HUES64 (cell line): ENCODE data around the gene CRTAC1.

Experiments used
- H3K27ac ChIP-seq: 2 replicates; pipeline ENCODE4 v1.7.0; 2013; ENCODE audit warnings: low read depth, low read length, inconsistent platforms
- H3K27me3 ChIP-seq: 2 replicates; pipeline ENCODE4 v1.6.1; 2013; ENCODE audit warnings: mild to moderate bottlenecking, low read length; ENCODE audit not compliant: insufficient read depth
- H3K36me3 ChIP-seq: 2 replicates; pipeline ENCODE4 v1.6.1; 2013; ENCODE audit warnings: mild to moderate bottlenecking, low read length; ENCODE audit not compliant: insufficient read depth
- H3K4me1 ChIP-seq: 2 replicates; pipeline ENCODE4 v1.6.1; 2013; ENCODE audit warnings: mild to moderate bottlenecking, low read length, moderate library complexity; ENCODE audit not compliant: insufficient read depth
- H3K4me3 ChIP-seq: 2 replicates; pipeline ENCODE4 v1.5.1; 2013; ENCODE audit warnings: mild to moderate bottlenecking, low read length, moderate library complexity
- H3K9ac ChIP-seq: 2 replicates; pipeline ENCODE4 v1.6.1; 2013; ENCODE audit warnings: mild to moderate bottlenecking, low read depth, low read length
- H3K9me3 ChIP-seq: 2 replicates; pipeline ENCODE4 v1.6.1; 2013; ENCODE audit warnings: low read depth, low read length; ENCODE audit not compliant: insufficient read depth
- WGBS: fragments of 150-250, 120-280 bp; methylation state at CpG from one replicate; pipeline ENCODE4 v1.1.7; 2013; ENCODE audit warnings: missing lambda C conversion rate; 5-methylcytosine and 5-hydroxymethylcytosine counted together

Gene CRTAC1

GRCh38 chr10:97974526-97975525, 55.6 kb downstream of the CRTAC1 start:
- 8% methylated on average over 57 of the region's 57 CpGs for WGBS
- Histone ChIP-seq H3K9ac (no peak overlapping the region), H3K4me1 (0 out of 2 replicates have a peak, but pooled peaks cover 6% of the 10 kb centered on the region), H3K36me3 (no peaks in the 10 kb centered on the region), H3K27ac (no peak overlapping the region), H3K27me3 (peaks cover 52% of the 10 kb centered on the region), H3K9me3 (no peaks in the 10 kb centered on the region), H3K4me3 (peak overlapping the region; percentile 56)

DNA sequence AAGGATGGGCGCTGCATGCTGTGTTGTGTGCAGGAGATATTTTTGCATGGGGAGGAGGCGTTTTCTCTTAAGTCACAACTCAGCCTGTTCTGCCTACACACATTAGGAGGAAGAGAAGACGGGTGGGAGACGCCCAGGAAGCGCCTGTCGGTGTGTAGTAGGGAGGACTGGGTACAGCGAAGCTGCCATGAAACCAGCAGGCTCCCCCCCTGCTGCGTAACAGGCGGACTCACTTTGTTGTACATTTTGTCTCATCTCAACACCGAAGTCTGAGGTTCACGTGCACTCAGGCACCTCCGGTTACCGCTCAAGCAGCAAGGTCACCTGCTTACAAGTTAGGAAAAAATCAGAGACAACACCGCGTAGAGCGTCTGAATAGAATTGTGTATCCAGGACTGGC, 56.3 kb downstream of the CRTAC1 start:
- Histone ChIP-seq H3K9me3 (no peaks in the 10 kb centered on the region), H3K4me3 (peak overlapping the region; percentile 56), H3K9ac (no peak overlapping the region), H3K36me3 (no peaks in the 10 kb centered on the region), H3K4me1 (0 out of 2 replicates have a peak, but pooled peaks cover 6% of the 10 kb centered on the region), H3K27ac (no peak overlapping the region), H3K27me3 (peaks cover 51% of the 10 kb centered on the region)
- WGBS, result 26% methylated on average over 14 of the region's 16 CpGs

GRCh38 chr10:97969538-97970079, 60.8 kb downstream of the CRTAC1 start:
- H3K9ac ChIP-seq, result no peak overlapping the region
- H3K9me3 ChIP-seq, result no peaks in the 10 kb centered on the region
- H3K36me3 ChIP-seq, result no peaks in the 10 kb centered on the region
- no peak overlapping the region for H3K4me3 ChIP-seq
- no peak overlapping the region for H3K27ac ChIP-seq
- peaks cover 25% of the 10 kb centered on the region for H3K27me3 ChIP-seq
- 88% methylated on average over 4 of the region's 4 CpGs for WGBS
- H3K4me1 ChIP-seq, result 0 out of 2 replicates have a peak, but pooled peaks cover 6% of the 10 kb centered on the region

DNA sequence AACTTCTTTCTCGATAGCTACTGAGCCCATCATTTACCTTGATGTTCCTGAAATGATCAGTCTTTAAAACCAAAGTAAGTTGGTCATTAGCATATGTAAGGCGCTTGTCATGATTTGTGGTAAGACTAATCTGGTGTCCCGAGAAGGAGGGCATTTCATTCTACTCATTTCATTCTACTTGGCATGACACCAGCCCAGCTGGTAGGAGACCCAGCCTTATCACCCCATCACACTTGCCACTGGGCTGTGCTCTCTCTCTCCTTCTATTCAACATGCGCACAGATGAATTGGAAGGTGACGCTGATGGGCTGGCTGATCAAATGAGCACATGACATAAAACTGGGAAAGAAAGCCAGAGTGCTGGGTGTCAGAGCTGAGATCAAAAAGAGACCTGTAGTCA, 65.7 kb downstream of the CRTAC1 start:
- no peak overlapping the region for H3K27ac ChIP-seq
- no peaks in the 10 kb centered on the region for H3K4me1 ChIP-seq
- no peak overlapping the region for H3K4me3 ChIP-seq
- H3K9me3 ChIP-seq, result no peaks in the 10 kb centered on the region
- no peak overlapping the region for H3K9ac ChIP-seq
- WGBS, result 78% methylated on average over 5 of the region's 5 CpGs
- H3K27me3 ChIP-seq, result peaks cover 9% of the 10 kb centered on the region
- H3K36me3 ChIP-seq, result no peaks in the 10 kb centered on the region

DNA sequence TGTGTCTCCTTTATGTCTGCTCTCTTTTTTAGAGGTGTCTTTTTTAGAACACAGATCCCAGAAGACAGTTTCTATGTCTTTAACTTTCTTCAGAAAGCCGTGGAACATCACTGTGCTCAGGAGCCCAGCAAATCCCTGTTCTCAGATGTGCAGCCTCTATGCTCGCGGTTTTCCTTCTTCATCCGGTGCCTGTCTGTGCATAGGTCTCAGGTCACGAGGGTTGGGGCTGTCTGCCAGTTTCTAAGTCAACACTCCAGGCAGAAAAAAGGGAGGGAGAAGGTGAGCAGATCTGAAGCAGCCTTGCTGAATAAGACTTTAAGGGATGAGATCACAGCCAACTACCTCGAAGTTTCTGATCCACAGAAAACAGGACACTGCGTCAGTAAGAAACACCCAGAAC, 68.5 kb downstream of the CRTAC1 start:
- no peak overlapping the region for H3K4me3 ChIP-seq
- no peak overlapping the region for H3K27ac ChIP-seq
- no peak overlapping the region for H3K9ac ChIP-seq
- H3K27me3 ChIP-seq, result peaks cover 9% of the 10 kb centered on the region
- no peaks in the 10 kb centered on the region for H3K9me3 ChIP-seq
- H3K36me3 ChIP-seq, result no peaks in the 10 kb centered on the region
- H3K4me1 ChIP-seq, result peaks cover 5% of the 10 kb centered on the region; the same call in 1 of the 2 replicates
- 88% methylated on average over 7 of the region's 7 CpGs for WGBS

GRCh38 chr10:97960269-97961056, 70.0 kb downstream of the CRTAC1 start:
- H3K36me3 ChIP-seq, result no peaks in the 10 kb centered on the region
- no peak overlapping the region for H3K9ac ChIP-seq
- H3K4me1 ChIP-seq, result peaks cover 5% of the 10 kb centered on the region; the same call in 1 of the 2 replicates
- peaks cover 10% of the 10 kb centered on the region for H3K27me3 ChIP-seq
- no peak overlapping the region for H3K27ac ChIP-seq
- WGBS, result 59% methylated on average over 2 of the region's 4 CpGs
- H3K4me3 ChIP-seq, result no peak overlapping the region
- H3K9me3 ChIP-seq, result no peaks in the 10 kb centered on the region

GRCh38 chr10:97949462-97949861, 81.0 kb downstream of the CRTAC1 start:
- Histone ChIP-seq H3K9me3 (peaks cover 4% of the 10 kb centered on the region; the same call in 1 of the 2 replicates), H3K4me1 (no peaks in the 10 kb centered on the region), H3K36me3 (no peaks in the 10 kb centered on the region), H3K27me3 (peaks cover 4% of the 10 kb centered on the region; the same call in 1 of the 2 replicates), H3K4me3 (no peak overlapping the region), H3K27ac (no peak overlapping the region), H3K9ac (no peak overlapping the region)
- WGBS, result 82% methylated on average over 4 of the region's 4 CpGs

GRCh38 chr10:97948822-97949221, 81.6 kb downstream of the CRTAC1 start:
- WGBS, result 82% methylated on average over 4 of the region's 4 CpGs
- no peaks in the 10 kb centered on the region for H3K4me1 ChIP-seq
- H3K36me3 ChIP-seq, result no peaks in the 10 kb centered on the region
- no peak overlapping the region for H3K9ac ChIP-seq
- no peaks in the 10 kb centered on the region; the same call in 1 of the 2 replicates for H3K27me3 ChIP-seq
- peaks cover 4% of the 10 kb centered on the region; the same call in 1 of the 2 replicates for H3K9me3 ChIP-seq
- H3K27ac ChIP-seq, result no peak overlapping the region
- no peak overlapping the region for H3K4me3 ChIP-seq

DNA sequence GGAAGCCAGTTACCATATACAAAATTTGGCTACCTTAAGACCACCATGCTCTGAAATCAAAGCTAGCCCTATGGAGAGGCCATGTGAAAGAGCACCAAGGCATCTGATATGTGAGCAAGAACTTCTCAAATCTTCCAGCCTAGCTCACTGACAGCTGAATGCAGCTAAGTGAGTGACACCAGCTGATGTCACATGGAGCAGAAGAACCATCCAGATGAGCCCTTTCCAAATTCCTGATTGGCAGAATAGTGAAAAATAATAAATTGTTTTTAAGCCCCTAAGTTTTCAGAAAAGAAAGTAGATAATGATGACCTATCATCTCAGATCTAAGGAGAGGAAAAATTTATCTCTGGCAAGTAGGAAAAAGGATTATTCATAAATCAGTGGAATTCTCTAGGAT, 85.6 kb downstream of the CRTAC1 start:
- Histone ChIP-seq H3K4me3 (no peak overlapping the region), H3K27ac (no peak overlapping the region), H3K36me3 (no peaks in the 10 kb centered on the region), H3K27me3 (no peaks in the 10 kb centered on the region), H3K9ac (no peak overlapping the region), H3K4me1 (no peaks in the 10 kb centered on the region), H3K9me3 (peaks cover 8% of the 10 kb centered on the region; the same call in 1 of the 2 replicates)

DNA sequence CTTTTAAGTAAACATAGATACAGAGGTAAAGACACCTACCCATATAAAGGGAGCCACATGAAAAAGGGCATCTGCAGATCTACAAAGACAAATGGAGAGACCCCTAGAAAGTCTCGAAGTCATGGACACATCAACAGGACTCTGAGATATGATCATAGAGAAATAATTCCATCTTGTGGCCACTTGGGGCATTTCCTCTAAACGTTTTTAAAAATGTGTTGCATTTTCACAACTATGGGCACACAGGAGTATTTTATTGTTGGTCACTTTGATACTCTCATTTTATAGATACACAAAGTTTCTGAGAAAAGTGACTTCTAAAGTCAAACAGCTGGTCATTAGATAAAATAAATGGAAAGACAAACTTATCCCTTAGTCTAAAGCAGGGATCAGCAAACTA, 87.1 kb downstream of the CRTAC1 start:
- H3K27ac ChIP-seq, result no peak overlapping the region
- no peaks in the 10 kb centered on the region for H3K36me3 ChIP-seq
- H3K4me3 ChIP-seq, result no peak overlapping the region
- WGBS, result 85% methylated on average over 2 of the region's 2 CpGs
- H3K27me3 ChIP-seq, result no peaks in the 10 kb centered on the region
- peaks cover 8% of the 10 kb centered on the region; the same call in 1 of the 2 replicates for H3K9me3 ChIP-seq
- H3K4me1 ChIP-seq, result no peaks in the 10 kb centered on the region
- no peak overlapping the region for H3K9ac ChIP-seq

DNA sequence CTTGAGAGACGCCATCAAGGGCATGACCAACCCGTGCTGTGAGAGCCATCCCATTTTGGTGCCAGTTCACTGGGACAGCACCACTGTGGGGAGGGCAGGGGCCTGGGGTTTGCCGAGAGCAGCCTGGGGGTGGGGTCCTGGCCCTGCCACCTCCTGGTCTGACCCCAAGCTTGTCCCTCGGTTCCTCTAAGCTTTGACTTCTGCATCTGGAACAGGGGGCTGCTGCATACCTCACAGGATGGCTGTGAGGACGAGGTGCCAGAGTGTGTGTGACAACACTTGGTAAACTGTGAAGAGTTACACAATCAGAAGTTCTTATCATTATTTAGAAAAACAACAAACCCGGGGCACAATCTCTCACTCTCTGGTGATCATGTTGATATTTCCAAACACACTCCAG, 89.9 kb downstream of the CRTAC1 start:
- no peaks in the 10 kb centered on the region for H3K36me3 ChIP-seq
- WGBS, result 82% methylated on average over 6 of the region's 6 CpGs
- H3K27ac ChIP-seq, result no peak overlapping the region
- H3K4me3 ChIP-seq, result no peak overlapping the region
- H3K9me3 ChIP-seq, result peaks cover 8% of the 10 kb centered on the region; the same call in 1 of the 2 replicates
- H3K4me1 ChIP-seq, result no peaks in the 10 kb centered on the region
- H3K27me3 ChIP-seq, result no peaks in the 10 kb centered on the region
- no peak overlapping the region for H3K9ac ChIP-seq
